NCI-H526 (cell line): ENCODE data around the gene RAB5B.

Experiments
- DNase-seq, 2 experiments: peaks; one replicate each; lab custom pipeline; 2025; lab: John Stamatoyannopoulos, UW

Gene RAB5B

GRCh38 chr12:55973599-55974307, at the start of gene RAB5B:
Gene RAB5B (plus strand): TSS chr12:55974078. CDS start chr12:55986961, 12,883 bp downstream.
- DNase-seq: peak; percentile 100

GRCh38 chr12:55925371-55925770, 48.5 kb upstream of the RAB5B start:
- DNase-seq: no peak

GRCh38 chr12:55925870-55926737, 47.8 kb upstream of the RAB5B start:
- DNase-seq: peak in 1 of 2 experiments; percentile 62

- DNase-seq: peak; percentile 95 to 96
These were observed 46.9 kb upstream of the RAB5B start for GRCh38 chr12:55926738-55927587.

GRCh38 chr12:55927588-55928502, 46.0 kb upstream of the RAB5B start, which contains the start of gene PYM1:
Gene PYM1 (minus strand): TSS chr12:55927894. CDS start chr12:55927761, 133 bp downstream.
- DNase-seq: peak; percentile 61 to 73

- DNase-seq: no peak
These were observed 44.5 kb upstream of the RAB5B start for GRCh38 chr12:55929306-55929791.

GRCh38 chr12:55930771-55931316, 43.0 kb upstream of the RAB5B start, which contains the start of gene DGKA:
Gene DGKA (plus strand): TSS chr12:55931162. CDS start chr12:55936504, 5,342 bp downstream.
- peak; percentile 61 to 78 for DNase-seq

GRCh38 chr12:55931317-55931779, 42.5 kb upstream of the RAB5B start:
- peak in 1 of 2 experiments; percentile 48 for DNase-seq

GRCh38 chr12:55931780-55932550, 41.9 kb upstream of the RAB5B start:
- peak in 1 of 2 experiments; percentile 49 for DNase-seq

GRCh38 chr12:55932551-55932910, 41.3 kb upstream of the RAB5B start:
- peak in 1 of 2 experiments; percentile 21 for DNase-seq

GRCh38 chr12:55933169-55933798, 40.6 kb upstream of the RAB5B start:
- DNase-seq: no peak

GRCh38 chr12:55933799-55934742, 39.8 kb upstream of the RAB5B start:
- DNase-seq: no peak

GRCh38 chr12:55934773-55935172, 39.1 kb upstream of the RAB5B start:
- DNase-seq: no peak

GRCh38 chr12:55935738-55936151, 38.1 kb upstream of the RAB5B start:
- DNase-seq: no peak

GRCh38 chr12:55937981-55938380, 35.9 kb upstream of the RAB5B start:
- DNase-seq: no peak

- DNase-seq: no peak
These were observed 34.9 kb upstream of the RAB5B start for GRCh38 chr12:55938826-55939501.

- peak; percentile 67 to 91 for DNase-seq
These were observed 33.7 kb upstream of the RAB5B start for GRCh38 chr12:55940065-55940732.
